Parathyroid adenoma (tissue), 2 donors: ENCODE data around the gene GOLGA2.
"Not testable (repeated sequence)": the region's sequence is repeated elsewhere in the genome, so short reads cannot be mapped to it uniquely, and the experiment has no call there.

Experiments used
- H2AFZ ChIP-seq: fragments of 300-600 bp; sonication (generic); one replicate; pipeline ENCODE4 v1.7.0; 2017; ENCODE audit warnings: antibody characterized with exemption, mild to moderate bottlenecking
- H3K27ac ChIP-seq: fragments of 300-600 bp; sonication (generic); one replicate; pipeline ENCODE4 v1.7.0; 2017
- H3K27me3 ChIP-seq: fragments of 300-600 bp; sonication (generic); one replicate; pipeline ENCODE4 v1.7.0; 2017; ENCODE audit warnings: low read length; ENCODE audit not compliant: control insufficient read depth, insufficient read depth
- H3K36me3 ChIP-seq: fragments of 300-600 bp; sonication (generic); one replicate; pipeline ENCODE4 v1.7.0; 2017; ENCODE audit warnings: low read length; ENCODE audit not compliant: control insufficient read depth, insufficient read depth
- H3K4me1 ChIP-seq: fragments of 300-600 bp; sonication (generic); one replicate; pipeline ENCODE4 v1.7.0; 2017; ENCODE audit warnings: control low read depth
- H3K4me2 ChIP-seq: fragments of 300-600 bp; sonication (generic); one replicate; pipeline ENCODE4 v1.7.0; 2017; ENCODE audit warnings: low read length
- H3K4me3 ChIP-seq: fragments of 300-600 bp; sonication (generic); one replicate; pipeline ENCODE4 v1.7.0; 2017; ENCODE audit warnings: low read depth, low read length
- H3K79me2 ChIP-seq: fragments of 300-600 bp; sonication (generic); one replicate; pipeline ENCODE4 v1.7.0; 2017; ENCODE audit warnings: control low read depth
- H3K9ac ChIP-seq: fragments of 300-600 bp; sonication (generic); one replicate; pipeline ENCODE4 v1.7.0; 2017; ENCODE audit warnings: mild to moderate bottlenecking
- H3K9me3 ChIP-seq: fragments of 300-600 bp; sonication (generic); one replicate; pipeline ENCODE4 v1.7.0; 2017; ENCODE audit warnings: low read length; ENCODE audit not compliant: control insufficient read depth
- CTCF ChIP-seq: fragments of 300-600 bp; sonication (generic); IDR thresholded peaks from one replicate; pipeline ENCODE4 v1.7.0; 2017; ENCODE audit warnings: antibody characterized with exemption, mild to moderate bottlenecking
- donor health status: primary hyperparathyroidism.

The GOLGA2 gene

GRCh38 chr9:128285033-128285784 lies 9.4 kb upstream of the GOLGA2 start:
- Histone ChIP-seq H2AFZ (no peak overlapping the region), H3K4me1 (peaks cover 4% of the 10 kb centered on the region), H3K4me2 (no peak overlapping the region), H3K9me3 (no peaks in the 10 kb centered on the region), H3K36me3 (no peaks in the 10 kb centered on the region), H3K4me3 (no peak overlapping the region), H3K27ac (no peak overlapping the region), H3K79me2 (no peaks in the 10 kb centered on the region), H3K27me3 (no peaks in the 10 kb centered on the region), H3K9ac (no peak overlapping the region)
- TF ChIP-seq CTCF: no peak

GRCh38 chr9:128282500-128282899 lies 6.7 kb upstream of the GOLGA2 start:
- H3K9ac ChIP-seq: no peak overlapping the region
- H3K4me1 ChIP-seq: peaks cover 8% of the 10 kb centered on the region
- peaks cover 2% of the 10 kb centered on the region for H3K79me2 ChIP-seq
- no peak overlapping the region for H3K4me3 ChIP-seq
- no peak overlapping the region for H3K4me2 ChIP-seq
- H2AFZ ChIP-seq: no peak overlapping the region
- H3K9me3 ChIP-seq: no peaks in the 10 kb centered on the region
- no peak for TF ChIP-seq CTCF
- H3K27me3 ChIP-seq: no peaks in the 10 kb centered on the region
- no peaks in the 10 kb centered on the region for H3K36me3 ChIP-seq
- H3K27ac ChIP-seq: no peak overlapping the region

GRCh38 chr9:128280084-128280622 lies 4.3 kb upstream of the GOLGA2 start:
- H3K9me3 ChIP-seq: no peaks in the 10 kb centered on the region
- H3K27me3 ChIP-seq: no peaks in the 10 kb centered on the region
- H3K27ac ChIP-seq: peak overlapping the region; percentile 93
- peak overlapping the region; percentile 52 for H3K4me2 ChIP-seq
- no peak for TF ChIP-seq CTCF
- no peak overlapping the region for H3K9ac ChIP-seq
- peaks cover 5% of the 10 kb centered on the region for H3K79me2 ChIP-seq
- no peak overlapping the region for H2AFZ ChIP-seq
- H3K36me3 ChIP-seq: no peaks in the 10 kb centered on the region
- peaks cover 14% of the 10 kb centered on the region for H3K4me1 ChIP-seq
- H3K4me3 ChIP-seq: peak overlapping the region; percentile 50

GRCh38 chr9:128279088-128280073 lies 3.6 kb upstream of the GOLGA2 start:
- H3K27me3 ChIP-seq, H3K36me3 ChIP-seq, H3K9me3 ChIP-seq, H3K9ac ChIP-seq, H3K79me2 ChIP-seq, H2AFZ ChIP-seq: not testable (repeated sequence)
- H3K4me3 ChIP-seq: peak overlapping the region; percentile 50
- H3K4me1 ChIP-seq: peaks cover 14% of the 10 kb centered on the region
- H3K27ac ChIP-seq: peak overlapping the region; percentile 93
- H3K4me2 ChIP-seq: peak overlapping the region; percentile 76
